HG03045 (cell line): ENCODE results near the gene ORAI3.

Source experiments
- ATAC-seq: cut with Tn5 transposase; IDR thresholded peaks from one replicate; pipeline ENCODE4 v1.9.1; 2021; ENCODE audit warnings: mild to moderate bottlenecking, moderate library complexity; ENCODE audit not compliant: unreplicated experiment

The ORAI3 gene

GRCh38 chr16:30966033-30966619 is 17.3 kb downstream of the ORAI3 start:
- ATAC-seq: no peak

GRCh38 chr16:30967795-30968194 is 18.9 kb downstream of the ORAI3 start:
- no peak for ATAC-seq

- ATAC-seq: no peak
Measured at GRCh38 chr16:30969246-30969842, 20.5 kb downstream of the ORAI3 start.

- no peak for ATAC-seq
Measured at GRCh38 chr16:30971298-30971697, 22.4 kb downstream of the ORAI3 start.

GRCh38 chr16:30972872-30973271 is 24.0 kb downstream of the ORAI3 start:
- ATAC-seq: no peak

- ATAC-seq: no peak
Measured at GRCh38 chr16:30974348-30974747, 25.5 kb downstream of the ORAI3 start.

- ATAC-seq: no peak
Measured at GRCh38 chr16:30976486-30976885, 27.6 kb downstream of the ORAI3 start.

- ATAC-seq: no peak
Measured at GRCh38 chr16:30977502-30977901, 28.6 kb downstream of the ORAI3 start.

- no peak for ATAC-seq
Measured at GRCh38 chr16:30979170-30980022, 30.5 kb downstream of the ORAI3 start.

GRCh38 chr16:30980023-30980371 is 31.1 kb downstream of the ORAI3 start:
- ATAC-seq: no peak

- ATAC-seq: no peak
Measured at GRCh38 chr16:30980434-30980833, 31.6 kb downstream of the ORAI3 start.

- no peak for ATAC-seq
Measured at GRCh38 chr16:30980959-30981358, 32.1 kb downstream of the ORAI3 start.

GRCh38 chr16:30982548-30983288 is 33.9 kb downstream of the ORAI3 start:
- no peak for ATAC-seq

- ATAC-seq: no peak
Measured at GRCh38 chr16:30983289-30983889, 34.5 kb downstream of the ORAI3 start.

GRCh38 chr16:30983898-30984610 is 35.2 kb downstream of the ORAI3 start:
- no peak for ATAC-seq

- ATAC-seq: peak; percentile 52
Measured at GRCh38 chr16:30984669-30985400, 36.0 kb downstream of the ORAI3 start, which contains the start of gene HSD3B7. Gene HSD3B7 (plus strand): TSS chr16:30985207. CDS start chr16:30985659, 452 bp downstream.

GRCh38 chr16:30985401-30986128 is 36.7 kb downstream of the ORAI3 start:
- ATAC-seq: no peak

- ATAC-seq: no peak
Measured at GRCh38 chr16:30986129-30986991, 37.5 kb downstream of the ORAI3 start.
